Right lobe of liver (tissue), 4 donors: ENCODE results near the gene PDLIM5.

Experiments
- CTCF ChIP-seq, 4 donors: fragments of 200-600 bp in 3 of 4; fragments of 450-650 bp in 1 of 4; IDR thresholded peaks; one replicate each; pipeline versions ENCODE4 v1.5.1 to v1.8.0; 2016 to 2022; ENCODE audit warnings: antibody characterized with exemption in 4 of 4, mild to moderate bottlenecking in 2 of 4
- POLR2A ChIP-seq: fragments of 450-650 bp; IDR thresholded peaks from one replicate; pipeline ENCODE4 v1.6.1; 2017; ENCODE audit warnings: antibody characterized with exemption, mild to moderate bottlenecking
- donor health status: DM: no; HTN: no; CAD: no.
- donor health status: DM: no; HTN: no; CAD: no.
- donor health status: DM: no; HTN: yes; CAD: no.

DNA sequence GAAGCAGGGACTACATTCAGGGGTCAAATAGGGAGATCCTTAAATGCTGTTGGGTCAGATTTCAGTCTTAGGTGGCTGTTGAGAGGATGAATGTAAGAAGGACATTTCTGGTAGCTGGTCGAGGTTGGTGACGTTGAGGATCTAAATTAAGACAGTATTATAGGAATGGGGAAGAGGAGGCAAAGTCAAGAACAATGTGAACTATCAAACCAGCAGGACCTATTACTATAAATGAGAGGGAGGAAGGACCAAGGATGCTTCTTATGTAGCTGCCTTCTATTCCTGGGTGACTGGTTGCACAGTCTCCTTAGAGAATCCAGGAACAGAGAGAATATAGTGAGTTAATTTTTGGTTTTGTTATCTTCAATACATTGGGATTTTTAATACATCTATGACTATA, 187.6 kb downstream of the PDLIM5 start:
- no peak for TF ChIP-seq CTCF (IDR thresholded peaks at IDR 0.05)
- no peak for TF ChIP-seq POLR2A
